ENCODE measurements around the gene MRC2.
"Not testable (repeated sequence)": the region's sequence is repeated elsewhere in the genome, so short reads cannot be mapped to it uniquely, and the experiment has no call there.

The MRC2 gene

DNA sequence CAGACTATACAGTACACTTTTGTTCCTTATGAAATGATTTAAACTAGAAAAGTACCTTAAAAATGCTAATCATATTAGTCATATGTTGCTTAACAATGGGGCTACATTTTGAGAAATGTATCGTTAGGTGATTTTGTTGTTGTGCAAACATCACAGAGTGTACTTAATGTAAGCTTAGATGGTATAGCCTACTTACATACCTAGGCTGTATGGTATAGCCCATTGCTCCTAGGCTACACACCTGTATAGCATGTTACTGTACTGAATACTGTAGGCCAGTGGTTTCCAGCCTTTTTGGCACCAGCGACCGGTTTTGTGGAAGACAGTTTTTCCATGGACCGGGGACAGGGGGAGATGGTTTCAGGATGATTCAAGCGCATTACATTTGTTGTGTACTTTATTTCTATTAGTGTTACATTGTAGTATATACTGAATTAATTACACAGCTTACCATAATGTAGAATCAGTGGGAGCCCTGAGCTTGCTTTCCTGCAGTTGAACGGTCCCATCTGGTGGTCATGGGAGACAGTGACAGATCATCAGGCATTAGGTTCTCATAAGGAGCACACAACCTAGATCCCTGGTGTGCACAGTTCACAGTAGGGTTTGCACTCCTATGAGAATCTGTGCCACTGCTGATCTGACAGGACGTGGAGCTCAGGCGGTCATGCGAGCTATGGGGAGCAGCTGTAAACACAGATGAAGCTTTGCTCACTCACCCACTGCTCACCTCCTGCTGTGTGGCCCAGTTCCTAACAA lies 35.0 kb upstream of the MRC2 start:
- H3K4me3 ChIP-seq (ENCODE audit: insufficient read depth, low read depth, low read length) = no peak overlapping the region
- no peak overlapping the region for H3K27ac ChIP-seq (ENCODE audit: insufficient read depth, low read depth, low read length, poor library complexity, severe bottlenecking)
- no peaks in the 10 kb centered on the region for H3K4me1 ChIP-seq (ENCODE audit: control insufficient read depth, insufficient read depth, low read length)
- peaks cover 35% of the 10 kb centered on the region for H3K36me3 ChIP-seq (ENCODE audit: control insufficient read depth, insufficient read depth, low read length)
- H3K9me3 ChIP-seq (ENCODE audit: control insufficient read depth, low read length) = no peaks in the 10 kb centered on the region
- whole genome bisulfite sequencing, 2 experiments = 92 to 96% methylated on average over 8 to 9 of the region's 9 CpGs
- no peaks in the 10 kb centered on the region for H3K27me3 ChIP-seq (ENCODE audit: control insufficient read depth, insufficient read depth, low read length, poor library complexity, severe bottlenecking)

DNA sequence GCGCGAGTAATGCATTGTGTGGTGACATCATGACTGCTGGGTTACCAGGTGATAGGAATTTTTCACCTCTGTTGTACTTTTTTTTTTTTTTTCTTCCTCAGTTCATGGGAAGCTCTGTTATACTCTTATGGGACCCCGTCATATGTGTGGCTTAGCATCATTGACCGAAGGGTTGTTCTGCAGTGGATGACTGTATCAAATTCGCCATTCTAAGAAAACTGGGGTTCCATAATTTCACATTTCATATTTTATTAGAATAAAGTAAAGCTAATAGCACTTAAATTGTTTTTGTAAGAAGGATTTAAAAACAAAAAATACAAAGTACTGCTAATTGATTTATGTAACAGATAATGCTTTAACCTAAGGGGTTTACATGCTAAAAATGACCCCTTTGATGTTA lies 32.0 kb upstream of the MRC2 start:
- Histone ChIP-seq H3K27ac (ENCODE audit: insufficient read depth, low read depth, low read length, poor library complexity, severe bottlenecking) (no peak overlapping the region), H3K36me3 (ENCODE audit: control insufficient read depth, insufficient read depth, low read length) (peaks cover 42% of the 10 kb centered on the region), H3K27me3 (ENCODE audit: control insufficient read depth, insufficient read depth, low read length, poor library complexity, severe bottlenecking) (no peaks in the 10 kb centered on the region), H3K9me3 (ENCODE audit: control insufficient read depth, low read length) (no peaks in the 10 kb centered on the region), H3K4me3 (ENCODE audit: insufficient read depth, low read depth, low read length) (no peak overlapping the region), H3K4me1 (ENCODE audit: control insufficient read depth, insufficient read depth, low read length) (no peaks in the 10 kb centered on the region)
- WGBS, 2 experiments = 98 to 99% methylated on average over 4 of the region's 5 CpGs

DNA sequence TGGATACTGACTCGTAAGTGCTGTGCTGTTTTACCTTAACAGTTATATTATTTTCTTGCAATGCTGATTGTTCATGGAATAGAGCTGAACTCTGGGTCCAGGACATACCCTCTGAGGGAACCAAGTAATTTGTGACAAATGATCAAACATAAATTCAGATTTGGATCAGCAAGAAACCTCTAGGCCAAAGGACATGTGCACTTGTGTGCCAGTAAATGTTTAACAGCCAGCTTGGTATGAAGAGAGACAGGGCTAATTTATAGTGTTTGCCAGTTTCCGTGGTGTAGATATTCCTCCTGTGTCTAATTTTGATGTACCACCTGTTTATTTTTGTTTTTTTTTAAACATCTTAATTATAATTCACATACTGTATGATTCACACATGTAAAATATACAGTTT lies 30.8 kb upstream of the MRC2 start:
- peaks cover 50% of the 10 kb centered on the region for H3K36me3 ChIP-seq (ENCODE audit: control insufficient read depth, insufficient read depth, low read length)
- H3K9me3 ChIP-seq (ENCODE audit: control insufficient read depth, low read length) = no peaks in the 10 kb centered on the region
- 94 to 100% methylated on average over 1 to 2 of the region's 2 CpGs for WGBS, 2 experiments
- H3K27me3 ChIP-seq (ENCODE audit: control insufficient read depth, insufficient read depth, low read length, poor library complexity, severe bottlenecking) = no peaks in the 10 kb centered on the region
- no peak overlapping the region for H3K27ac ChIP-seq (ENCODE audit: insufficient read depth, low read depth, low read length, poor library complexity, severe bottlenecking)
- no peaks in the 10 kb centered on the region for H3K4me1 ChIP-seq (ENCODE audit: control insufficient read depth, insufficient read depth, low read length)
- no peak overlapping the region for H3K4me3 ChIP-seq (ENCODE audit: insufficient read depth, low read depth, low read length)

DNA sequence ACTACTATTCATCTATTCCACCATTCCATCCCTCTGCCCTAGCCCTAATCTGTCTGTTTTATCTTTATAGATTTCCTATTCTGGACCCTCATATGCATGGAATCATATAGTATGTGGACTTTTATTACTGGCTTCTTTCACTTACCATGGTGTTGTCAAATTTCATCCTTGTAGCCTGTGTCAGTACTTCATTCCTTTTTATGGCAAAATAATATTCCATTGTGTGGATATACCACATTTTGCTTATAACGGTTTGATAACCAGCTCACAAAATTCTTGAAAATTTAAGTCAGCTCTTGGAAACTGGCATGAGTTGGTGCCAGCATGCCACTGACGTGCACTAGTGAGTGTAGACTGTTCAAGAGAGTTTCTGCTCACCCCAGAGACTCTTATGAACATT lies 30.3 kb upstream of the MRC2 start:
- Histone ChIP-seq H3K4me3 (ENCODE audit: insufficient read depth, low read depth, low read length) (no peak overlapping the region), H3K27me3 (ENCODE audit: control insufficient read depth, insufficient read depth, low read length, poor library complexity, severe bottlenecking) (no peaks in the 10 kb centered on the region), H3K27ac (ENCODE audit: insufficient read depth, low read depth, low read length, poor library complexity, severe bottlenecking) (no peak overlapping the region), H3K4me1 (ENCODE audit: control insufficient read depth, insufficient read depth, low read length) (no peaks in the 10 kb centered on the region), H3K9me3 (ENCODE audit: control insufficient read depth, low read length) (no peaks in the 10 kb centered on the region), H3K36me3 (ENCODE audit: control insufficient read depth, insufficient read depth, low read length) (peaks cover 51% of the 10 kb centered on the region)
- WGBS, 2 experiments = 95 to 97% methylated on average over 2 of the region's 2 CpGs

DNA sequence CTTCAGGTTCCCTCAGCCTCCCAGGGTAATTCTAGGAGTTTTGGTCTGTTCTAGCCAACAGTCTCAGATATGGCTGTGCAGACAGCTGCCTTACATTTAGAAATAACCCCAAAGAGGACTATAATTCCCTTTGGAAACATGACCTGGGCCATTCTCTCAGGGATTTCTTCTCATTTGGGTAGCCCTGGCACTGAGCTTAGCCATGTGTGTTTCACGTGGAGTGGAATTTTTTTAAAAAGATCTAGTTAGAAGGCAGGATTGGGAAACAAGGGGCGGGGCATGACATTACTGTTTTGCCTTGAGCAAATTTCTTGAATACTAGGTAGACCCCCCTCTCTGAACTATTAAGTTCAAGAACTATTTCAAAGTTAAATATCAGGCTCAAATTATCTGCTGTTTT lies 29.6 kb upstream of the MRC2 start:
- 96 to 97% methylated on average over 2 of the region's 2 CpGs for WGBS, 2 experiments
- Histone ChIP-seq H3K36me3 (ENCODE audit: control insufficient read depth, insufficient read depth, low read length) (peaks cover 51% of the 10 kb centered on the region), H3K9me3 (ENCODE audit: control insufficient read depth, low read length) (no peaks in the 10 kb centered on the region), H3K27me3 (ENCODE audit: control insufficient read depth, insufficient read depth, low read length, poor library complexity, severe bottlenecking) (no peaks in the 10 kb centered on the region), H3K27ac (ENCODE audit: insufficient read depth, low read depth, low read length, poor library complexity, severe bottlenecking) (no peak overlapping the region), H3K4me1 (ENCODE audit: control insufficient read depth, insufficient read depth, low read length) (no peaks in the 10 kb centered on the region), H3K4me3 (ENCODE audit: insufficient read depth, low read depth, low read length) (no peak overlapping the region)

DNA sequence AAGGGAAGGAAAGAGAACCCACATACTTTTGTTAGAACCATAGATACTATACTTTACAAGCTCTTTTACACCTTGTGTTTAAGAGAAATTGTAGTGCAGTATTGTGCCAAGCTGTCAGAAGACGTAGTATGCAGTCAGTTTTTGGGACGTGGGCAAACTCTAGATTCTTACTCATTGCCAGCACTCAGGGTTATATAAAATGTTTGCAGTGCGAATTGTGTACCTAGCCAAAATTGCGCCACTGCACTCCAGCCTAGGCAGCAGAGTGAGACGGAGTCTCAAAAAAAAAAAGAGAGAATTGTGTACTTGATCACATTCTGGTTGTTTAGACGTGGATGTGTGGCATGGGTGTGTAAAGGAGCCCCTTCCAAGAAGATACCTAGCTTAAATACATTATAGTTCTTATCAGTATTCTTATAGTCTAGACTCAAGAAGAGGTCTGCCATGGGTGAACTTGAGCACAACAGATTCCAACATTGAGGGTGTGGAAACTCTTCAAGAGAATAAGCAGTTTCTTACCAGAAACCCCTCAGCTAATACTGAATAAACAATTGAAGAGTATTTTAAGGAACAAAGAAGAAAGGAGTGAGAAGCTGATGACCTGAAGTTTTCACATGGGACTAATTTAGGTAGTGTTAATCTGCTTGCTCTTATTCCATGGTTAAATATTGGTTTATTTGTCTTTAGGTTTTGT lies 27.4 kb upstream of the MRC2 start:
- H3K36me3 ChIP-seq (ENCODE audit: control insufficient read depth, insufficient read depth, low read length) = peaks cover 42% of the 10 kb centered on the region
- 91 to 94% methylated on average over 6 of the region's 6 CpGs for WGBS, 2 experiments
- no peaks in the 10 kb centered on the region for H3K9me3 ChIP-seq (ENCODE audit: control insufficient read depth, low read length)

DNA sequence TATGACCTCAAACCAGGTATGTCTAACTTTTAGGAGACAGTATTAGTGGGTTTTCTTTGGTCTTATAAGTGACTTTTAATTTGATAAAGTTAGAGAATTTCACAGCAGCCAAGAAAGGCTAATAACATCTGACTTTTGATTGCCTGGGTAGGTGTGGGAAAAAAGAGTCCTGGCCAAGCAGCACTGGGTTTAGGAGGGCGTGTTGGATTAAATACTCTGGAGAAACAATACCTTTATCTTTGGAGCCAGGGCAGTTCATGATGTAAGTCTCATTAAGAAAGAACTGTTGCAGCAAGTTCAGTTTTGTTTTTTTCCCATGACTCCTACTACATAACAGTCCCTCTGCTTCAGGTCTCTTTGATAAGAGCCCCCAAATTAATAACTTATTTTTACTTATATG lies 26.7 kb upstream of the MRC2 start:
- WGBS, 2 experiments = 91 to 95% methylated on average over 1 of the region's 1 CpG
- Histone ChIP-seq H3K27ac (ENCODE audit: insufficient read depth, low read depth, low read length, poor library complexity, severe bottlenecking) (no peak overlapping the region), H3K36me3 (ENCODE audit: control insufficient read depth, insufficient read depth, low read length) (peaks cover 37% of the 10 kb centered on the region), H3K9me3 (ENCODE audit: control insufficient read depth, low read length) (no peaks in the 10 kb centered on the region), H3K27me3 (ENCODE audit: control insufficient read depth, insufficient read depth, low read length, poor library complexity, severe bottlenecking) (no peaks in the 10 kb centered on the region), H3K4me1 (ENCODE audit: control insufficient read depth, insufficient read depth, low read length) (no peaks in the 10 kb centered on the region), H3K4me3 (ENCODE audit: insufficient read depth, low read depth, low read length) (no peak overlapping the region)

More for the DNA sequence above, 27.4 kb upstream of the MRC2 start:
- Histone ChIP-seq H3K4me1 (ENCODE audit: control insufficient read depth, insufficient read depth, low read length) (no peaks in the 10 kb centered on the region), H3K27ac (ENCODE audit: insufficient read depth, low read depth, low read length, poor library complexity, severe bottlenecking) (no peak overlapping the region), H3K4me3 (ENCODE audit: insufficient read depth, low read depth, low read length) (no peak overlapping the region), H3K27me3 (ENCODE audit: control insufficient read depth, insufficient read depth, low read length, poor library complexity, severe bottlenecking) (no peaks in the 10 kb centered on the region)

DNA sequence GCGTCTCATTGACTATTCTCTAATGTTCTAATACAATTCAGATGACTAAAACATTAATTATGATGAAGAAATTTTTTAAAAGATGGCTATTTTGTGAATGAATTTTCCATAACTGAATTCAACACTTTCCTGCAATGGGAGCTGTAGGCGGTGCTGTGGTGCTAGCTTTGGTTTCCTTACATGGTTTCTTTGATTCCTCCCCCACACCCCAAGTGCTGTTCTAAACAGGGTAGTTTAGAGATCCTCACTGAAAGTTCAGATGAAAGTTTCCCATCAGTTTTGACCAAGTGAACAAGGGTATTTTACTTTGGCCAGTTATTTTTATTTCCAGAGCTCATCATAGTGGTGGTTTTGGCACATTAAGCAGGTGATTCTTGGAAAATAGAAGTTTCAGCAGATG lies 26.0 kb upstream of the MRC2 start:
- peaks cover 35% of the 10 kb centered on the region for H3K36me3 ChIP-seq (ENCODE audit: control insufficient read depth, insufficient read depth, low read length)
- no peaks in the 10 kb centered on the region for H3K9me3 ChIP-seq (ENCODE audit: control insufficient read depth, low read length)
- no peak overlapping the region for H3K4me3 ChIP-seq (ENCODE audit: insufficient read depth, low read depth, low read length)
- no peaks in the 10 kb centered on the region for H3K27me3 ChIP-seq (ENCODE audit: control insufficient read depth, insufficient read depth, low read length, poor library complexity, severe bottlenecking)
- WGBS, 2 experiments = 90 to 97% methylated on average over 1 to 2 of the region's 2 CpGs
- no peaks in the 10 kb centered on the region for H3K4me1 ChIP-seq (ENCODE audit: control insufficient read depth, insufficient read depth, low read length)
- no peak overlapping the region for H3K27ac ChIP-seq (ENCODE audit: insufficient read depth, low read depth, low read length, poor library complexity, severe bottlenecking)

DNA sequence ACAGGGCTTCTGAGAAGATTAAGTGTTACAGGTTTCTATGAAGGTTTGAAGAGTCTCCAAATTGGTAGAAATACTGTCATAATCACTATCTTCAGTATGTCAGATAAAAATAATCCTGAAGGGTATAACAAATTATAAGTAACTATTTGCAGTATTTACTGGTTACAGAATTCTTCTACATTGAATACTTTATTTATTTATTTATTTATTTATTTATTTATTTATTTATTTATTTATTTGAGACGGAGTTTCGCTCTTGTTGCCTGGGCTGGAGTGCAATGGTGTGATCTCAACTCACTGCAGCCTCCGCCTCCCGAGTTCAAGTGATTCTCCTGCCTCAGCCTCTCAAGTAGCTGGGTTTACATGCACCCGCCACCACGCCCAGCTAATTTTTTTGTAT lies 23.7 kb upstream of the MRC2 start:
- H3K9me3 ChIP-seq (ENCODE audit: control insufficient read depth, low read length); H3K4me3 ChIP-seq (ENCODE audit: insufficient read depth, low read depth, low read length); H3K27me3 ChIP-seq (ENCODE audit: control insufficient read depth, insufficient read depth, low read length, poor library complexity, severe bottlenecking); H3K4me1 ChIP-seq (ENCODE audit: control insufficient read depth, insufficient read depth, low read length); H3K27ac ChIP-seq (ENCODE audit: insufficient read depth, low read depth, low read length, poor library complexity, severe bottlenecking): not testable (repeated sequence)
- H3K36me3 ChIP-seq (ENCODE audit: control insufficient read depth, insufficient read depth, low read length) = peaks cover 42% of the 10 kb centered on the region
- WGBS, 2 experiments = 97 to 98% methylated on average over 6 of the region's 6 CpGs

DNA sequence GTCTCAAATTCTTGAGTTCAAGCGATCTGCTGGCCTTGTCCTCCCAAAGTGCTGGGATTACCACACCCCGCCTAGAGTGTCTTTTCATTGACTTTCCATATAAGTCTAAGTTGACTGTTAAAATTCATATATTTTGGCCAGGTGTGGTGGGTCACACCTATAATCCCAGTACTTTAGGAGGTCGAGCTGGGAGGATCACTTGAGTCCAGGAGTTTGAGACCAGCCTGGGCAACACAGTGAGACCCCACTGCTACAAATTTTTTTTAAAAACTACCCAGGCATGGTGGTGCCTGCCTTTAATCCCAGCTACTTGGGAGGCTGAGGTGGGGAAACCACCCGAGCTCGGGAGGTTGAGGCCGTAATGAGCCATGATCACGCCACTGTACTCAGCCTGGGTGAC lies 21.9 kb upstream of the MRC2 start:
- Histone ChIP-seq H3K9me3 (ENCODE audit: control insufficient read depth, low read length) (no peaks in the 10 kb centered on the region), H3K36me3 (ENCODE audit: control insufficient read depth, insufficient read depth, low read length) (peaks cover 44% of the 10 kb centered on the region), H3K4me3 (ENCODE audit: insufficient read depth, low read depth, low read length) (no peak overlapping the region), H3K27ac (ENCODE audit: insufficient read depth, low read depth, low read length, poor library complexity, severe bottlenecking) (no peak overlapping the region), H3K27me3 (ENCODE audit: control insufficient read depth, insufficient read depth, low read length, poor library complexity, severe bottlenecking) (no peaks in the 10 kb centered on the region), H3K4me1 (ENCODE audit: control insufficient read depth, insufficient read depth, low read length) (no peaks in the 10 kb centered on the region)
- 91 to 96% methylated on average over 7 of the region's 7 CpGs for WGBS, 2 experiments

Data from ectodermal cell (in vitro differentiated cells).